Liver (tissue), 3 donors: ENCODE measurements around the gene OR10A2.

ENCODE experiments used
- CTCF ChIP-seq: fragments of 150-350 bp; IDR thresholded peaks from 2 replicates; pipeline ENCODE4 v1.5.1; 2017; ENCODE audit warnings: improper control_type of control experiment, low read depth, low read length; ENCODE audit not compliant: missing input control
- NR2F2 ChIP-seq: IDR thresholded peaks from 2 replicates; pipeline ENCODE4 v1.6.1; 2016; ENCODE audit warnings: antibody characterized with exemption
- REST ChIP-seq: IDR thresholded peaks from 2 replicates; pipeline ENCODE4 v1.6.1; 2016; ENCODE audit warnings: antibody characterized with exemption, mild to moderate bottlenecking
- donor health status: healthy.
- donor health status: healthy.

- TF ChIP-seq REST (no peak), CTCF (no peak), NR2F2 (no peak)
Measured at GRCh38 chr11:6844356-6844755, 18.5 kb upstream of the OR10A2 start.
